Keratinocyte (primary cell): ENCODE measurements around the gene NUDT21.

Experiments used
- EZH2 ChIP-seq: IDR thresholded peaks from one replicate; pipeline ENCODE4 v1.6.1; 2012; ENCODE audit warnings: inconsistent platforms, mild to moderate bottlenecking, low read length, moderate library complexity
- TF ChIP-seq, protein P1 (sequence below), 3 experiments: IDR thresholded peaks in 1 of 3; conservative IDR thresholded peaks in 1 of 3; optimal IDR thresholded peaks in 1 of 3; 2 replicates in 2 of 3; 3 replicates in 1 of 3; pipeline versions ENCODE3 to v1.5.1; 2011; ENCODE audit warnings: low read length in 3 of 3, mild to moderate bottlenecking in 3 of 3, moderate library complexity in 2 of 3, control low read depth in 1 of 3, inconsistent platforms in 1 of 3; ENCODE audit not compliant: insufficient read depth in 2 of 3; ENCODE audit errors: extremely low read depth in 1 of 3

DNA sequence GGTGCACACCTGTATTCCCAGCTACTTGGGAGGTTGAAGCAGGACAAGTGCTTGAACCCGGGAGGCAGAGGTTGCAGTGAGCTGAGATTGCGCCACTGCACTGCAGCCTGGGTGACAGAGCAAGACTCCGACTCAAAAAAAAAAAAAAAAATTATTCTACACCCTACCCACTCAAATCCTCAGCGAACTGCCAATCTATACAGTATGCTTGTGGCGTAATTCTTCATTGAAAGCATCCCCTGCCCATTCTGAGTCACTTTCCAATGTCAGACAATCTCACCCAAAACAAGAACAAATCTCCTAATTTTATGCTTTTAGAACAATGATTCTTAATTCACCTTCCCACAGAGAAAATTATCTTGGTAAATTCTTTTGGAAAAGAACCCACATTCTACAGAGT lies 37.8 kb downstream of the NUDT21 start:
- no peak for TF ChIP-seq EZH2
- TF ChIP-seq, protein P1, sequence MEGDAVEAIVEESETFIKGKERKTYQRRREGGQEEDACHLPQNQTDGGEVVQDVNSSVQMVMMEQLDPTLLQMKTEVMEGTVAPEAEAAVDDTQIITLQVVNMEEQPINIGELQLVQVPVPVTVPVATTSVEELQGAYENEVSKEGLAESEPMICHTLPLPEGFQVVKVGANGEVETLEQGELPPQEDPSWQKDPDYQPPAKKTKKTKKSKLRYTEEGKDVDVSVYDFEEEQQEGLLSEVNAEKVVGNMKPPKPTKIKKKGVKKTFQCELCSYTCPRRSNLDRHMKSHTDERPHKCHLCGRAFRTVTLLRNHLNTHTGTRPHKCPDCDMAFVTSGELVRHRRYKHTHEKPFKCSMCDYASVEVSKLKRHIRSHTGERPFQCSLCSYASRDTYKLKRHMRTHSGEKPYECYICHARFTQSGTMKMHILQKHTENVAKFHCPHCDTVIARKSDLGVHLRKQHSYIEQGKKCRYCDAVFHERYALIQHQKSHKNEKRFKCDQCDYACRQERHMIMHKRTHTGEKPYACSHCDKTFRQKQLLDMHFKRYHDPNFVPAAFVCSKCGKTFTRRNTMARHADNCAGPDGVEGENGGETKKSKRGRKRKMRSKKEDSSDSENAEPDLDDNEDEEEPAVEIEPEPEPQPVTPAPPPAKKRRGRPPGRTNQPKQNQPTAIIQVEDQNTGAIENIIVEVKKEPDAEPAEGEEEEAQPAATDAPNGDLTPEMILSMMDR (optimal IDR thresholded peaks at IDR 0.05 in 1 of 3, IDR thresholded peaks at IDR 0.05 in 1 of 3, conservative IDR thresholded peaks at IDR 0.05 in 1 of 3; ENCODE audit: extremely low read depth in 1 of 3, insufficient read depth in 2 of 3, low read length in 3 of 3), result no peak
